Neural cell (in vitro differentiated cells): Measurements from ENCODE around the gene TMEM220.

Experiments used
- EZH2 ChIP-seq: fragments of 200-600, 300-800 bp; shearing (Covaris generic), sonication (generic); IDR thresholded peaks from 2 replicates; pipeline ENCODE4 v1.6.1; 2014; ENCODE audit warnings: antibody characterized with exemption, low read length, borderline replicate concordance, mild to moderate bottlenecking; ENCODE audit not compliant: insufficient read depth, poor library complexity, severe bottlenecking
- POLR2AphosphoS5 ChIP-seq: IDR thresholded peaks from 2 replicates; pipeline ENCODE4 v1.6.1; 2012

DNA sequence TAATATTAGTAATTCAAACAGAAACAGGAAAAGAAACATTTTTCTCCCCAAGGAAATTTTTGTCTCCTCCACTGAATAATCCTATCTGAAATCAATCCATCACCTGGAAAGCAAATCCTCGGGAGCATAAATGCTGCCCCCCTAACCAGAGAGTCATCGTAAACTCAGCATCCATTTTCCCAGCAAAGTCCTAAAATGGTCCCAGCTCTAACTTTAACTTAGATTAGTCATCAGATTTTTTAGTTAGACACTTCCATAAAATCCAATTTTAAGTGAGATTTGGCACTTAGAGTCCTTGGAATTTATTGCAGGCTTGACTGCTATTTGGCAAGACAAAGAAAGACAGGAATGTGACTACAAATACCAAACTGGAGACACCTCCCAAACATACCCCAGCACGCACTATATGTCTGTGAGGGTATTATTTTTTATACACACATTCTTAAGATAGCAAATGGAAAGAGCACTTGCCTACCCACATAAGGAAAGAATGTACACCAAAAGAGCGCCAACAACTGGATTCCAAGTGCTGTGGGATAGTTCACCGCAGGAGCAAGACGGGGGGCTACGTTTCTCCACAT is 47.9 kb downstream of the TMEM220 start:
- no peak for TF ChIP-seq POLR2AphosphoS5
- no peak for TF ChIP-seq EZH2
